G401 (cell line): ENCODE data around the gene OVOL3. TPM values are rescaled to one million over a fixed set of nuclear protein-coding genes. Genes with fewer than 3 reads are reported as not detected.

Source experiments
- DNase-seq: peaks from one replicate; pipeline ENCODE4 v3.0.0-alpha.2; 2015; ENCODE audit warnings: low spot score
- in situ Hi-C: cut with HindIII; loops from 2 replicates; pipeline ENCODE4 v1.10.0; 2016; ENCODE audit warnings: low sequenced_read_pairs, mixed read lengths
- total RNA-seq: library from RNA; depleted of rRNA; stranded (reverse); fragments of >200 nt; shearing (Covaris generic); gene quantifications from 2 replicates; pipeline ENCODE4 v1.2.3, GENCODE V29; 2014

The OVOL3 gene
- total RNA-seq, 1 experiment from 2014 or later: not detected

DNA sequence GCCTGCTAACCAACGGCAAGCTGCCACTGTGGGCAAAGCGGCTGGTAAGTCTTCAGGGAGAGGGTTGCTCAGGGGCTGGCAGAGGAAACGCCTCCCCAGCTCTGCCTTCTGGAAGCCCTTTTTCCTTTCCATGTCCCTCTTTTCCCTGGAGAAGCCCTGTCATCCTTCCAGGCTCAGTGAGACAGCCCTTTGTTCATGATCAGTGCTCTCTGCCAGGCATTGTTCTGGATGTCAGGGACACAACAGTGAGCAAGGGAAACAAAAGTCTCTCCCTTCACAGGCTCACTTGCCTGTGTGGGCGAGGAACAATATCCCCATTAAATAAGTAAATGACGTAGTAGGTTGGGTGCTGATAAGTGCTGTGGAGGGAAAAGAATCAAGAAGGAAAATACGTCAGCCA, 13.9 kb upstream of the OVOL3 start:
- in situ Hi-C loops: no loop called here
- peak; percentile 14 for DNase-seq

GRCh38 chr19:36099166-36099785, 11.7 kb upstream of the OVOL3 start:
- in situ Hi-C loops: no loop called here
- DNase-seq: peak; percentile 93

DNA sequence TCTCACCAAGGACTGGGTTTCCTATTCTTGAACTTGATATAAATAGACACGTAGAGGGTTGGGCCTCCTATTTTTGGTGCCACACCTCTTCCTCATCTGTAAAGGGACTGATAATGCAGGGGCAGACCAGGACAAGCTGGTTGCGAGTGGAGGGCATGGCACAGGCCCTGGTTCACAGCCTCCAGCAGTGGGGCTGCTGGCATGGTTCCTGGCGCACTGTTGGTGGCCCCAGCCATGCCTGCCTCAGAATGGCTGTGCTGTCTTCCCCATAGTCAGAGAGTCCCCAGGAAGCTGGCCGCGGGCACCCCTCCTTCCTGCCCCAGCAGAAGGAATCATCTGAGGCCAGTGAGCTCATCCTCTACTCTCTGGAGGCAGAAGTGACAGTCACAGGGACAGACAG, 10.5 kb upstream of the OVOL3 start:
- DNase-seq: peak; percentile 85
- in situ Hi-C loops: no loop called here

- peak; percentile 37 for DNase-seq
- in situ Hi-C loops: no loop called here
These were observed 9.2 kb upstream of the OVOL3 start for GRCh38 chr19:36101550-36102327.

DNA sequence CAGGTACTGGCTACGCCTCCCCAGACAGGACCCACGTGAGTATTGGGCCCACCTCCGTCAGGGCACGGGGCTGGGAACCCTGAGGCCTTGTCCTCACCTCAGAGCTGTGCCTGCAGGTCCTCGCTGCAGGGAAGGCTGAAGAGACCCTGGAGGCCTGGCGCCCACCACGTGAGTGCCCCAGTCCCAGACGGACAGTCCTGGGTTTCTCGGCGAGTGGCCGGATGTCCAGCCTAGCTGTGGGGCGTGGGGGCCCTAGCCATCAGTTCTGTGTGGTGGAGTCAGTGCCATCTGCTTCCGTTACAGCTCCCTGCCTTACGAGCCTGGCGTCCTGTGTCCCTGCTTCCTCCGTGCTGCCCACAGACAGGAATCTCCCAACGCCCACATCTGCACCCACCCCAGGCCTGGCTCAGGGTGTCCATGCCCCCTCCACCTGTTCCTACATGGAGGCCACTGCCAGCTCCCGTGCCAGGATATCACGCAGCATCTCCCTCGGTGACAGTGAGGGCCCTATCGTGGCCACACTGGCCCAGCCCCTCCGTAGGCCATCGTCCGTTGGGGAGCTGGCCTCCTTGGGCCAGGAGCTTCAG, 7.8 kb upstream of the OVOL3 start:
- DNase-seq: no peak
- in situ Hi-C loops: no loop called here

DNA sequence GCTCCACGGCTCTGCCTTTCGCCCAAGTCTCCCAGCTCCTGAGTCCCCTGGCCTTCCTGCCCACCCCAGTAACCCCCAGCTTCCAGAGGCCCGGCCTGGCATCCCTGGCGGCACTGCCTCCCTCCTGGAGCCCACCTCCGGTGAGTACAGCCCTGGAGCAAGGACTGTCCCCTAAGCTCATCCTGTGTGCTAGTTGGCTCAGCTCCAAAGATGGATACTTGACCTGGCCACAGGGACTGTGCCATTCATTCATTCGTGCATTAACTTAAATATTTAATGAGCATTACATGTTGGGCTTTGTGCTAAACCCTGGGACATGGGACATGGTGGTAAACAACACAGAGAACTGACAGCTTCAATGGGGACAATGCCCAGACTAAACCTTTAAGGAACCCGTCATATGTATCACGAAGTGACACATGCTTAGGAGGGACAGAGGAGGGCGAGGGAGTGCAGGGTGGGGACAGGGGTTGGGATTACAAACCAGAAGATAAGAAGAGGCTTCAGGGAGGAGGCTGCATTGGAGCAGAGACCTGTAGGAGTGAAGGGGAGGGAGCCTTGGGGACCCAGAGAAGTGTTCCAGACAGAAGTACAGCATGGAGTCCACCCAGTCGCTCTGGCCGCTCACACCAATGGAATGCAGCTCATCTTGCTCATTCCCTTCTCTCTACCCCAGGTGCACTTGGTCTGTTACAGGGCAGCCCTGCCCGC, 6.9 kb upstream of the OVOL3 start:
- in situ Hi-C loops: no loop called here
- DNase-seq: no peak

DNA sequence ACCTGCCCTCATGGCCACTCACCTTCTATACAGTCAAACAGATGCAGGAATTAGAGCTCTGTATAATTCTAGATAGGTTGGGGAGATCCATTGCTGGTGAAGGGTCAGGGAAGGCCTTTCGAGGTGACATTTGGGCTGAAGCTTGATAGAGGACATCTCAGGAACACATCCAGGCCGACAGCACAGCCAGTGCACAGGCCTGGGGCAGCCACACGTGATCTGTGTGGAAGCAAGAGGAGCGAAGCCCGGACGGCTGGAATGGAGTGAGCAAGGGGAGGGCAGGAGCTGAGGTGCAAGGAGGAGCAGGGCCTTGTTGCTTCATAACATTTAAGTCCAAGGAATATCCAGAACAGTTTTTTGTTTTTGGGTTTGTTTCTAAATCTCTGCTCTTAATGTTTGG, 4.5 kb upstream of the OVOL3 start:
- in situ Hi-C loops: no loop called here

DNA sequence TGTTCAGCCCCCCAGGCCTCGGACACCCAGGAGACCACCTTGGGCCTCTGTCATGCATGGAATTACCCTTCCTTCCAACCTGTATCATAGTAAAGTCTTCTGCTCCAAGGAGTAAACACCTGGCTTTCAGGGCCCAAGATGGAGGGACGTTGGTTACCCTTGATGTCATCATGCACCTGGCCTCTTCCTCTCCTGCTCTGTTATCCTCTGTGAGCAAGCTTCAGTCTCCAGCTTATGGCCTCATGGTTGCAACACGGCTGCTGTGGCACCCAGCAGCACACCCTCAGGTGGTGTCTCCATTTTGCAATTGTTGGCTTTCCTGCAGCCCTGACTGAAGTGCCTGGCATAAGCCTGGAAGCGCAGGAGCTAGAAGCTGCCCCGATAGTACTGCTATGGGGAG, 4.0 kb upstream of the OVOL3 start:
- DNase-seq: no peak
- in situ Hi-C loops: no loop called here

More for the DNA sequence above, 4.5 kb upstream of the OVOL3 start:
- DNase-seq: no peak

DNA sequence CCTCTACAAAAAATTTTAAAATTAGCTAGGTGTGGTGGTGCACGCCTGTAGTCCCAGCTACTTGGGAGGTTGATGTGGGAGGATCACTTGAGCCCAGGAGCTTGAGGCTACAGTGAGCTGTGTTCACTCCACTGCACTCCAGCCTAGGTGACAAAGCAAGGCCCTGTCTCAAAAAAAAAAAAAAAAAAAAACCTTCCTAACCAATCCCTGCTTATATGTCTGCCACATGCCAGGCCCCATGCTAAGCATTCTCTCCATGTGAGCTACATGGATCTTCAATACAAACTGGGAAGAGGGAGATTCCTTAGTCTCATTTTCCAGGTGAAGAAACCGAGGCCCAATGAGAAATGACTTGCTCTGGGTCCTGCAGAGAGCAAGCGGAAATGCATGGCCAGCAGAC, 2.3 kb upstream of the OVOL3 start:
- in situ Hi-C loops: no loop called here
- DNase-seq: no peak

DNA sequence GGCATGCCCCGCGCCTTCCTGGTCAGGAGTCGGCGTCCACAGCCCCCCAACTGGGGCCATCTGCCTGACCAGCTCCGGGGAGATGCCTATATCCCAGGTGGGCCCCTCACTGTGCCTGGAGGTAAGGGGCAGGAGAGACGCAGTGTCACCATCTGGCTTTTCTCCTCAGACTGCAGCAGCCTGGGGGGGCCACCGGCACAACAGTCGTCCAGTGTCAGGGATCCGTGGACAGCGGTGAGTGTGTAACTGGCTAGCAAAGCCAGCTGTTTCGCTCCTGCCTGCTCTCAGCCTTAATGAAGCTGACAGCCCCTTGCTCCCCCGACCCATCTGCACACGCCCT, 227 bp downstream of the OVOL3 start:
- no peak for DNase-seq
- in situ Hi-C loops: no loop called here

GRCh38 chr19:36112678-36113077, 1.7 kb downstream of the OVOL3 start:
- no peak for DNase-seq
- in situ Hi-C loops: no loop called here

- in situ Hi-C loops: no loop called here
- no peak for DNase-seq
These were observed 2.5 kb downstream of the OVOL3 start for GRCh38 chr19:36113425-36113824.

DNA sequence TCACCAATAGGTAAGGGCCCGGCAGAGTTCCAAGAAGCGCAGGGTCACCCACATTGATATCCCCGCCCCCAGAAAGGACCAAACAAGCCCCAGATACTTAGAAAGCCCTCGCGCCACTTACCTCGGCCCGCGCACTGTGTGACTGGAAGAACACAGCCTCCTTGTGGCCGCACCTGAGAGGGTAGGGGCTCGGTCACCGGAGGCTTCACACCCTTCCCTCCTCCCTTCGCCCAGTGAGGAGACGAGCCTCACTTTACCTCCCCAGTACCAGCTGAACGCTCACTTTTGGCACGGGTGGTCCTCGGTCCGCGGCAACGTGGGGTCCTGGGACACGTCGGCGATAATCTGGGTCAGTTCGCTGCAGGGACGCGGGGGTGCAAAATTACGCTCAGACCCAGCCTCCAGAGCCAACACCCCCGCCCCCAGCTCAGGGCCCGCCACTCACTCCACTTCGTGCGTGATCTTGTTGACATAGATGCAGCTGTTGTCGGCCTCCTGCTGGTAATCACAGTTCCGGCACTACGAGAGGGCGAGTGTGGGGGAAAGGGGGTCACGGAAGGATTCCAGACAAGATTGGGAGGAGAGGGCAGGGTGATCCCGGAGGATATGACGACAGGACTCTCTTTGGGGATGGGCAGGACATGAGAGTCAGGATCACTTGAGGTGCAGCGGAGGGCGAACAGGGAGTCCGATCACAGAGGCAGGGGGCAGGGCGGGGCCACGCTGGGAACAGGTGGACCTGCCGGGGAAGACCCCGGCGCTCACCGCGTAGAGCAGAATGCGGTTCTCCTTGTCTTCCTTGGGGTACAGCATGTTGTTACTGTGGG, 3.2 kb downstream of the OVOL3 start:
- in situ Hi-C loops: no loop called here
- DNase-seq: peak; percentile 58

GRCh38 chr19:36114721-36115452, 3.9 kb downstream of the OVOL3 start, which contains the start of gene POLR2I:
TSS of gene POLR2I (minus strand) at chr19:36114875. CDS start at chr19:36114856, 19 bp downstream.
- peak; percentile 100 for DNase-seq
- in situ Hi-C loops: no loop called here

- no peak for DNase-seq
- in situ Hi-C loops: no loop called here
These were observed 4.8 kb downstream of the OVOL3 start, which contains the start of gene TBCB for GRCh38 chr19:36115453-36116343. TSS of gene TBCB (plus strand) at chr19:36115468. CDS start at chr19:36115561, 93 bp downstream.

GRCh38 chr19:36116344-36116637, 5.3 kb downstream of the OVOL3 start:
- in situ Hi-C loops: no loop called here

GRCh38 chr19:36120092-36120983, 9.4 kb downstream of the OVOL3 start:
- DNase-seq: no peak
- in situ Hi-C loops: no loop called here

More at GRCh38 chr19:36116344-36116637, 5.3 kb downstream of the OVOL3 start:
- no peak for DNase-seq
